Fibroblast of skin of right quadriceps (primary cell): ENCODE results near the gene GAB2.
A peak's percentile ranks its signal among the peaks of the same experiment; 100 is the strongest.

Experiments
- DNase-seq: peaks from one replicate; pipeline ENCODE4 v3.0.0-alpha.2; 2013

GAB2 gene

DNA sequence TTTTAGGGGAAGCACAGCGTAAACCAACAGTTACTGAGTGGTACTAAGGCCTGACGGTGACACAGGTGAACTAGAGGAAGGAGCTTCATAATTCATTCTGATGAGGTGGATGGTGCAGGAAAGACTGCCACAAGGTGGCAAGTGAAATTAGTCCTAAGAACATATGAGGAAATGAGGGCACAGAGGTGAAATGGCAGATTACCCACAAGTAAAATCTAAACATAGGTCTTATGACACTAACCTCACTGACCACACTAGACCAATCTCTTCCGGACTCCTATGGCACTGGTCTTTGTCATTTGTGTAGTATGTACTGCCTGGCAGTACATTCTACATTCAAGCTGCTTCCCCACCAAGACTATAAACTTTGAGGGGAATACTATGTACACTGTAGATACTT lies 20.2 kb downstream of the GAB2 start:
- DNase-seq: no peak

GRCh38 chr11:78395597-78395996 lies 22.0 kb downstream of the GAB2 start:
- no peak for DNase-seq

DNA sequence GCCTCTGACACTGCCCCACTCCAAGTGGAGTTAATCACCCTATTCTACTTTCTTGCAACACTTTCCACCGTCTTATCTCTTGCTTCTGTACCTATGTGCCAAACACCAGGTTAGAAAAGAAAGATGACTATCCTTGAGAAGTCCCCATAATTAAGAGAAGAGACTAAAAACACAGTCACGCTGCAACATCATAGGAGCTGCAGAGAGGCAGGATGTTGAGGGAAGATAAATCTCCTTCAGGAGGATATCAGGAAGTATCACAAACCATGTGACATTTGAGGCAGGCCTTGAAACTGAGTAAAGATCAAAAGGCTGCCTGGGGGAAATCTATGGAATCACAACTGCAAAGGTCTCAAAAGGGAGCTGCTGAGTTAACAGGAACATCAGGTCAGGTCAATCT lies 24.8 kb downstream of the GAB2 start:
- no peak for DNase-seq

- DNase-seq: no peak
Observed at GRCh38 chr11:78391424-78391823, 26.2 kb downstream of the GAB2 start.

DNA sequence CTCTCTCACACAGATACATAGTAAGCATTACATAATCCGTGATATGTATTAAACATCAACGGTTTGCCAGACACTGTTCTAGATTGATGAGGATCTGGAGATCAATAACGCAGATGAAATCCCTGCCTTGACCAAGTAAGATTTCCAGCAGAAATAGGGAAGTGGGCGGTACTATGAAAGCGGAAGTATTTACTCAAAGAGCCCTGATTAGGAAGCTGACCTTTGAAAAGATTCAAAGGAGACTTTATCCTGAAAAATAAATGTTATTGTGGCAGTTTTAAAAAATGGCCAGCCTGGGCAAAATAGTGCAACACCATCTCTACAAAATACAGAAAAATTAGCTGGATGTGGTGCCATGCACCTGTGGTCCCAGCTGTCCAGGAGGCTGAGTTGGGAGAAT lies 26.8 kb downstream of the GAB2 start:
- no peak for DNase-seq

GRCh38 chr11:78386215-78386941 lies 31.2 kb downstream of the GAB2 start:
- no peak for DNase-seq

DNA sequence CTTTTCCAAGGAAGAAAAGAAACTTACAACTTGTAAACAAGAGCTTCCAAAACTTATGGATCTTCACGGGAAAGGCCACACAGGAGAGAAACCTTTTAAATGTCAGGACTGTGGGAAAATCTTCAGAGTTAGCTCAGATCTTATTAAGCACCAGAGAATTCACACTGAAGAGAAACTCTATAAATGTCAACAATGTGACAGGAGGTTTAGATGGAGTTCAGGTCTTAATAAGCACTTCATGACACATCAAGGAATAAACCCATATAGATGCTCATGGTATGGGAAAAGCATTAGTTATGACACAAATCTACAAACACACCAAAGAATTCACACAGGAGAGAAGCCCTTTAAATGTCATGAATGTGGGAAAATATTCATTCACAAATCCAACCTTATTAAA lies 32.4 kb downstream of the GAB2 start:
- DNase-seq: no peak

GRCh38 chr11:78384231-78384630 lies 33.4 kb downstream of the GAB2 start:
- DNase-seq: no peak

DNA sequence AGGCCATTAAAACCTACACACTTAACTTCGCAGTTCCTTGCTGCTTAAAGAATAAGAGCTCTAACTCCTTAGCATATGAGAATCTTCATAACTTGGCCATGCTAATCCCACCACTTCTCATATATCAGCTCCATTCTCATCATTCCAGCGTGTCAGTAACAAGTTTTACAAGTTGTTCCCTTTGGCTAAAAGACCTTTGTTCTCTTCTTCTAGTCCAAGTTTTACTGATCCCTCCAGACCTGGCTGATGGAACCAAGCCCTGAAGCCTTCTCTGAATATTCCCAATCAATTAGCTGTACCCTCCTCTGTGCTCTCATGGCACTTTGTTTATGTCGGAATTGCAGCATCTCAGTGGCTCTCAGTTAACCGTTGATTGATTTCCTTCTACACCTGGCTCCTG lies 35.8 kb downstream of the GAB2 start:
- peak; percentile 48 for DNase-seq

DNA sequence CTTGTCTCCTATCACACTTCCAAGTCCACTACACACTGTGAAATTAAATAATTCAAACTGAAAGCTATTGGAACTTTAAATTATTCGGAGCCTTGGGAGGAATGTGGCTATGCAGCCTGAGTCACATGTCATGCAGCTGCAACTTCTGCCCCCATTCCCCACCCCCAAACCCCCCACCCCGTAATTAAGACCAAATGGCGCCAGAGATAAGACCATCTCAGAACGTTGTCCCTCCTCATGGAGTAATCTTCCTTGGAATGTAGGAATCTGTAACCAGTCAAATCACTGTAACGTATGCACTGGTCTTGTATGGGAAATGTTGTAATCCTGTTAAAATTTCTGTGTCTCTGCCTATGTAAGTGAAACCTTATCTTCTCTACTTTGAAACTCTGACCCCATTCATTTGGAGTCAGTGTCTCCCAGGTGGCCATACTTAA lies 37.0 kb downstream of the GAB2 start:
- peak; percentile 95 for DNase-seq

- peak; percentile 67 for DNase-seq
Observed at GRCh38 chr11:78379039-78379670, 38.5 kb downstream of the GAB2 start.

DNA sequence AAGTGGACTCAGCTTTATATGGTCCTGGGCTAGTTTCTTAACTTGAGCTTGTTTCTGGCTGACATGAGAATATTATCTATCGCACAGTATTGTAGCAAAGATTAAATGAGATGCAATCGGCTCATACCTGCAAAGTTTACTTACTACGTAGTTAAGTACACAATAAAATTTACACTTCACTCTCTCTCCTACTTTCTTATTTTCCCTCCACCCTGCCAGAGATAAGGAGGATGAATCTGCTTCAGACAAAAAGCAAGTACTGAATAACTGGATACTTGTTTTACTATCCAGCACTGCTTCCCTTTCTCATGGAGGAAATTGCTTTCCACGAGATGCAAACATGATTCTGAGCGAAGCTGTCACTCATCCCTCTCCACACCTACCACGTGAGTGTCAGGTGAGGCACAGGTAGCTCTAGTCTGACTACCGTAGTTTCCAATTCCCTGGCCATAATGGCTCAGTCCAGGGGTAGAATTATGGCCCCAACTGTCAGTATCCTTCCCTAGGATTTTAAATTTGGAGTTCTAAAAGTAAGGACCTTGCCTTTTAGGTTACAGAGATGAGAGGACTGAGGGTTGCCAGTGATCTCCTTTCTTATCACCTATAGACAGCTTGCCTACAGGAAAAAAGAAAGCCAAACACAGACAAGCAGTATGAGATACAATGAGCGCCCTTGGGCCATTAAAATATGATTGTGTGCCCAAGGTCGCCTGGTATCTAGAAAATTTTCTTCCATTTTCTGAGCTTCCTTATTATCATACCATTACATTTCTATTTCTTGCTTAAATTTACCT lies 39.8 kb downstream of the GAB2 start:
- DNase-seq: no peak

DNA sequence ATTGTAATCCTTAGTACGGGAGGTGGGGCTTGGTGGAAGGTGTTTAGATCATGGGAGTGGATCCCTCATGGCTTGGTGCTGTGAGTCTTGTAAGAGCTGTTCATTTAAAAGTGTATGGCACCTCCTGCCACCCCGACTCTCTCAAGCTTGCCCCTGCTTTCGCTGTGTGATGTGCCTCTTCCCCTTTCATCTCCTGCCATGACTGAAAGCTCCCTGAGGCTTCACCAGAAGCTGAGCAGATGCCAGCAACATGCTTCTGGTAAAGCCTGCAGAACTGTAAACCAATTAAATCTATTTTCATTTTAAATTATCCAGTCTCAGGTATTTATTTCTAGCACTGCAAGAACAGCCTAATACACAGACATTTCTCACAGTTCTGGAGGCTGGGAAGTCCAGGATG lies 40.8 kb downstream of the GAB2 start:
- no peak for DNase-seq

DNA sequence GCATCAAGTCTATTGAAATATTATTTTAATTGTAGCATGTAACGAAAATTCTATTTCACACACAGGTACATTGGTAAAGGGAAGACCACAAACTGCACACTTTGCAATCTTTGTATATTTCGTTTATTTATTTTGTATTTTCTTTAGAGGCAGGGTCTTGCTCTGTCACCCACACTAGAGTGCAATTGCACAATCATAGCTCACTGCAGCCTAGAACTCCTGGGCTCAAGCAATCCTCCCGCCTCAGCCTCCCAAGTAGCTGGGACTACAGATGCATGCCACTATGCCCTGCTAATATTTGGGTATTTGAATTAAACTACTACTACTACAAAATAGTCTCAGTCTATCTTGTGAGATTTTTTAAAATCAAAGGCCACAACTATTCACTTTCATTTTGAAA lies 42.7 kb downstream of the GAB2 start:
- DNase-seq: no peak

DNA sequence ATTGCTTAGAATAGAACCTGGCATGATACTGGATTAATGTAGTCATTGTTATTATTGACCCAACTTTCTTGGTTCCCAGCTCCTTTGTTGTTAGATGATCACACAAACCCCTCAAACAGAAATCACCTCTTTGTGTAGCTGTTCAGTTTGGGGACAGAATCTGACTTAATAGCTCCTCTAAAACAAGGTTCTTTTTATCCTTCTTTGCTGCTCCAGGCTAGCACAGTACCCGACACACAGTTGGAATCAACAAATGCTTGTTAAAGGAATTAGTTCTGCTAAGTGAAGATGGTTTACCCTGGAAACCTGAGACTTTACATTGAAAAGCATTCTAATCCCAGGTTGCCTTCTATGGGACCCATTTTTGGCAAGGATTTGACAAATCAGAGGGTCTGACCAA lies 43.9 kb downstream of the GAB2 start:
- DNase-seq: no peak

DNA sequence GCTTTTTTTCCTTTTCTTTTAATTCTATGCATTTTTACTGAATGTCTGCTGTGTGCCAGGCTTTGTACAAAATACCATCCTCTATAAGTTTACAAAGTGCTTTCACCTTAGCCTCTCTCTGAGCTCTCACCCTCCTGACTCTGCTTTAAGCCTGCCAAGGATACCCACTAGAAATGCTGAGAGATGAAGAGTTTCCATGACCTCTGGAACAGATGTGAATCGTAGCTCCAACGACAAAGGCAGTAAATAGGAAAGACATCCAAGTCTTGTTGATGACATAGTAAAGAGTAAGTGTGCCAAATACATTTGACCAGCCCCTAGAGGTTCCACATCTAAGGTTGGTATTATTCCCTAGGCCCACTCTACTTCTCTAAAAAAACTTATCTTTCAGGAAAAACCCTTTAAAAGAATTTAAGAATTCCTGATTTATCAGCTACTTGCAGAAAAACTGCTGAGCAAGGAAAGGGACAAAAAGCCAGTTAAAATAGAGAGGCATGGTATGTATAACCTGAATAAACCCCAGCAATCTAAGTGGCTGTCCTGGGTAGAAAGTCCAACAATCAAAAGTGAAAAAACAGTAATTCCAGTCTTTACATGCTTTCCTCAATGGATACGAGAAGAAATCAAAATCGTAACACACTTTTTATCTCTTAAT lies 45.4 kb downstream of the GAB2 start:
- DNase-seq: no peak

DNA sequence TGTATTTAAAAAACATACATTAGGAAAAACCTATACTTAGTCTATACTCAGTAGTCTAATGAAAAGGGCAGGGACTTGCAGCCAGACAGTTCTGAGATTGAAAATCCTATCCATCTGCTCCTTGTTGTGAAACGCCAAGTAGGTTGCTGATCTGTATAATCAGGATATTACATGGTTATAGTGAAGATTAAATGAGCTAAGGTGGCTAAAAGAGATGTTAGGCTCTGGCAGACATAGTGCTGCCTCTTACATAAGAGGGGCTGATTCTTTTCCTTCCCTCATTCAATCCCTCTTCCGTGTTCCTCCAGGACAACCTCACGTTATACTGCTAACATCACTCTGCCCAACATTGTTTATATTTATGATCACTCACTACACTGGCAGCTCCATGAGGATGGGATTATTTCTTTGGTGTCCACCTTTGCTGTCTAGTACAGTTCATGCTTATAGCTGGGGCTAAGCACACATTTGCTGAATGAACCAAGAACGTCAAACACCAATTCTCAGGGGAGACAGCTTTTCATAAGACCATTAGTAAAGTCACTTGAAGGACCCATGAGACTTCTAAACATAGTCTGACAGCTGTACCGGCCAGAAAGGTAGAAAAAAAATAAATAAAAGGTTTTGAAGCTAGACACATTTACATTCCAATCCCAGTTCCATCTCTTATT lies 46.3 kb downstream of the GAB2 start:
- DNase-seq: no peak

DNA sequence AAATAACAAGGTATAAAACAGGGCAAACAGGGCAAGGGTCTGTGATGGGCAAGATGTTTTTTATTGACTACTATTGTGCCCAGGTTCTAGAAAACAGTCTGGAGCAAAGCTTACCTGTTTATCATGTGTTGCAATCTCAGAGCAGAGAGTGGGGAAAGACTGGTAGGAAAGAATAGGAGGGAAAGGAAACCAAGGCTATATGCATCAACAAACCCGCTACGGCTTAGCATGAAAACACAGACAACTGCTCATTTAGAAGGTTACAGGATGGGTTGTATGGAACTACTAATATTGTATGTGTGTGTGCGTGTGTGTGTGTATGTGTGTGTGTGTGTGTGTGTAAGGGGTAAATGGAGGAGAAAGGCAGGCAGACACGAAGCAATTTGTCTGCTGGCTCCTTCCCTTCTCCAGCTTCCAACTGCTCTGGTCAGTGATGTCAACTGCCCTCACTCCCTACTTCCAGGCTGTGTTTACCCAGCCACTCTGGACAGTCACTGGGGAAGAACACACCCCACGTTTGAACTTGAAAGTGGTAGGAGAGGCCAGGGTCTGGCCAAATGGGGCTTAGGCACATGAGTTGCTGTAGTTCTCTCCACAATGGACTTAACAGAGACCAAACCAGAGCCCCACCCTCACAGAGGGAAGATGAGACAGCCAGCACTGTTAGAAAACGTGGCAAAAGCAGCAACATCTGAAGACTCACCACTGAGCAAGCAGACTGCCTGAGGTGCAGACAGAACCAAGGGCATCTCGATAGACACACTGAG lies 47.0 kb downstream of the GAB2 start:
- DNase-seq: no peak

GRCh38 chr11:78365381-78365792 lies 52.2 kb downstream of the GAB2 start:
- DNase-seq: peak; percentile 66

DNA sequence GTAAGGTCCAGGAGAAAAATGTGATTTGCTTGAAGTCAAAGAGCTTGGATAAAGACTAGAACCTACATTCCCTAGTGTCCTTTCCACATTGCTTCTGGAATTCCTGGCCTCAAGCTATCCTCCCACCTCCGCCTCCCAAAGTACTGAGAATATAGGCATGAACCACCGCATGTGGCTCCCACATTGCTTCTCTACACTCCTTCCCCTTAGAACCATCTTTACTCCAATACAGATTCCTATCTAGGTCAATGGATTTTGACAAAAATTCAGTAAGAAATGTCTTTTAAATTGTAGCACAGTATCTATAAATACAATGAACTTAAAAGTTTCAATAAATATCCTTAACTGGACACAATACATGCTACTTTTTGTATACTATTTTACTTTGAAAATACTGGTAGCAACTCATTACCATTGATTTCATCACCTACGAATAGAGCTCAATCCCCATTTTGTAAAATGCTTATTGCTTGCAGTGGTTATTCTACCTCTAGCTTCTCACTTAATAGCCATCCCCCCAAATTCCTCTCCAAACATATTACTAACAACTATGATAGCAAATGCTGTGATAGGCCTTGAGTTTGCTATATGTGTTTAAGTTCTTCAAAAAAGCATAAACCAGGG lies 53.4 kb downstream of the GAB2 start:
- DNase-seq: no peak

- no peak for DNase-seq
Observed at GRCh38 chr11:78363024-78363619, 54.5 kb downstream of the GAB2 start.
